ENCODE measurements around the gene IL36B. TPM values are rescaled to one million over a fixed set of nuclear protein-coding genes. Genes with fewer than 3 reads are reported as not detected.

IL36B gene
- total and polyA plus RNA-seq, 2 donors (not counting 1 experiment from before 2014, with no cell fraction given), result not detected

GRCh38 chr2:113073325-113073834, 20.7 kb upstream of the IL36B start:
- no peak overlapping the region for H3K27ac Mint-ChIP-seq
- DNase-seq (no peak), ATAC-seq (ENCODE audit: low read depth) (no peak)
- peaks cover 0 to 13% (median 1%) of the 10 kb centered on the region in 4 experiments for H3K27me3 ChIP-seq (replicated peaks in 1 of 4; ENCODE audit: control extremely low read depth in 1 of 4, control insufficient read depth in 3 of 4, insufficient read depth in 4 of 4, low read length in 3 of 4)
- no peaks in the 10 kb centered on the region for H3K9me3 ChIP-seq (ENCODE audit: control extremely low read depth in 1 of 3, control insufficient read depth in 2 of 3, insufficient read depth in 1 of 3, low read length in 2 of 3)
- H4K20me1 ChIP-seq (ENCODE audit: control insufficient read depth, insufficient read depth, low read length, poor library complexity, severe bottlenecking), result no peaks in the 10 kb centered on the region
- no peak overlapping the region for H3K4me3 Mint-ChIP-seq
- no peak overlapping the region for H3K27ac ChIP-seq (ENCODE audit: low read length in 2 of 2)
- H3K4me1 Mint-ChIP-seq, result no peaks in the 10 kb centered on the region
- TF ChIP-seq CTCF (IDR thresholded peaks at IDR 0.05) (no peak), EZH2 (IDR thresholded peaks at IDR 0.05; ENCODE audit: borderline replicate concordance, insufficient read depth, low read depth, low read length, poor library complexity, severe bottlenecking) (no peak)
- CTCF ChIA-PET, result no interaction called here
- H2AFZ ChIP-seq (ENCODE audit: insufficient read depth, low read depth, low read length, poor library complexity, severe bottlenecking), result no peak overlapping the region
- peaks cover 33% of the 10 kb centered on the region for H3K27me3 Mint-ChIP-seq
- H3K4me3 ChIP-seq (ENCODE audit: control extremely low read depth in 1 of 5, extremely low read depth in 1 of 5, insufficient read depth in 1 of 5, low read depth in 2 of 5, low read length in 4 of 5), result no peak overlapping the region
- H3K36me3 ChIP-seq (replicated peaks in 1 of 2; ENCODE audit: control extremely low read depth in 1 of 2, control insufficient read depth in 1 of 2, extremely low read depth in 1 of 2, insufficient read depth in 2 of 2, low read length in 1 of 2), result no peaks in the 10 kb centered on the region
- 100% methylated on average over 1 of the region's 3 CpGs for WGBS (ENCODE audit: insufficient coverage)
- POLR2A ChIA-PET, result no interaction called here
- no peak overlapping the region for H3K4me2 ChIP-seq (replicated peaks; ENCODE audit: low read depth, low read length, poor library complexity, severe bottlenecking)
- H3K79me2 ChIP-seq (ENCODE audit: control insufficient read depth, insufficient read depth, low read length), result no peaks in the 10 kb centered on the region
- intact Hi-C loops (cut with micrococcal nuclease), result no loop called here
- H3K9me3 Mint-ChIP-seq (ENCODE audit: insufficient read depth), result no peaks in the 10 kb centered on the region
- no peak overlapping the region for H3K9ac ChIP-seq (ENCODE audit: low read length)
- no peaks in the 10 kb centered on the region for H3K4me1 ChIP-seq (ENCODE audit: control insufficient read depth in 2 of 2, insufficient read depth in 2 of 2, low read length in 2 of 2)

DNA sequence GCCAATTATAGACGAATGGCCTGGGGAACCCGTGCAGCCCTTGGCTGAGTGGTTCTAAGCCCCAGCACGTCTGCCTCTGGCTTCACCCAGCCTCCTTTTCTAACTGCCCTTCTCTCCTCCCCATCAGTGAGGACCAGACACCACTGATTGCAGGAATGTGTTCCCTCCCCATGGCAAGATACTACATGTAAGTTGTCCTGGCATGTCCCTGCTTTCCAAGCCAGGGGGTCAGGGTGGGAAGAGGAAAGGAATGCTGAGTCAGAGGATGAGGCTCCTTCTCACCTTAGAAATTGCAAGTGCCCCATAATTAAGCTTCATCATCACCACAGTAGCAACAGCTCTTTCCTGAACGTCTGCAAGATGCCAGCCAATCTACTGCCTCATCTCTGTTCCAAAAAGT, 19.9 kb upstream of the IL36B start:
- Histone ChIP-seq H3K27ac (ENCODE audit: low read length in 2 of 2) (no peak overlapping the region), H3K27me3 (replicated peaks in 1 of 4; ENCODE audit: control extremely low read depth in 1 of 4, control insufficient read depth in 3 of 4, insufficient read depth in 4 of 4, low read length in 3 of 4) (peaks cover 0 to 10% (median 1%) of the 10 kb centered on the region in 4 experiments), H3K4me1 (ENCODE audit: control insufficient read depth in 2 of 2, insufficient read depth in 2 of 2, low read length in 2 of 2) (no peaks in the 10 kb centered on the region), H3K4me2 (replicated peaks; ENCODE audit: low read depth, low read length, poor library complexity, severe bottlenecking) (no peak overlapping the region), H3K9me3 (ENCODE audit: control extremely low read depth in 1 of 3, control insufficient read depth in 2 of 3, insufficient read depth in 1 of 3, low read length in 2 of 3) (no peaks in the 10 kb centered on the region), H3K79me2 (ENCODE audit: control insufficient read depth, insufficient read depth, low read length) (no peaks in the 10 kb centered on the region), H3K4me3 (ENCODE audit: control extremely low read depth in 1 of 5, extremely low read depth in 1 of 5, insufficient read depth in 1 of 5, low read depth in 2 of 5, low read length in 4 of 5) (no peak overlapping the region), H3K36me3 (replicated peaks in 1 of 2; ENCODE audit: control extremely low read depth in 1 of 2, control insufficient read depth in 1 of 2, extremely low read depth in 1 of 2, insufficient read depth in 2 of 2, low read length in 1 of 2) (no peaks in the 10 kb centered on the region), H4K20me1 (ENCODE audit: control insufficient read depth, insufficient read depth, low read length, poor library complexity, severe bottlenecking) (no peaks in the 10 kb centered on the region), H2AFZ (ENCODE audit: insufficient read depth, low read depth, low read length, poor library complexity, severe bottlenecking) (no peak overlapping the region), H3K9ac (ENCODE audit: low read length) (no peak overlapping the region)
- no peak for TF ChIP-seq EZH2 (IDR thresholded peaks at IDR 0.05; ENCODE audit: borderline replicate concordance, insufficient read depth, low read depth, low read length, poor library complexity, severe bottlenecking)
- TF ChIP-seq CTCF (IDR thresholded peaks at IDR 0.05), result no peak
- H3K27me3 Mint-ChIP-seq, result peaks cover 34% of the 10 kb centered on the region
- no peaks in the 10 kb centered on the region for H3K9me3 Mint-ChIP-seq (ENCODE audit: insufficient read depth)
- DNase-seq (no peak), ATAC-seq (ENCODE audit: low read depth) (no peak)
- H3K4me3 Mint-ChIP-seq, result no peak overlapping the region
- H3K27ac Mint-ChIP-seq, result no peak overlapping the region
- intact Hi-C loops (cut with micrococcal nuclease), result no loop called here
- CTCF ChIA-PET, result no interaction called here
- H3K4me1 Mint-ChIP-seq, result no peaks in the 10 kb centered on the region
- POLR2A ChIA-PET, result no interaction called here
- WGBS (ENCODE audit: insufficient coverage), result 77% methylated on average over 3 of the region's 4 CpGs
